NCI-H146 (cell line): ENCODE data around the gene PSEN1.

Experiments used
- DNase-seq: peaks from one replicate; lab custom pipeline; 2025; lab: John Stamatoyannopoulos, UW

PSEN1 gene

DNA sequence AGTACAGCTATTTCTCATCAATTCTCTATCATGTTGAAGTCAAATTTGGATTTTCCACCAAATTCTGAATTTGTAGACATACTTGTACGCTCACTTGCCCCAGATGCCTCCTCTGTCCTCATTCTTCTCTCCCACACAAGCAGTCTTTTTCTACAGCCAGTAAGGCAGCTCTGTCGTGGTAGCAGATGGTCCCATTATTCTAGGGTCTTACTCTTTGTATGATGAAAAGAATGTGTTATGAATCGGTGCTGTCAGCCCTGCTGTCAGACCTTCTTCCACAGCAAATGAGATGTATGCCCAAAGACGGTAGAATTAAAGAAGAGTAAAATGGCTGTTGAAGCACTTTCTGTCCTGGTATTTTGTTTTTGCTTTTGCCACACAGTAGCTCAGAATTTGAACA, 83.8 kb downstream of the PSEN1 start:
- no peak for DNase-seq

DNA sequence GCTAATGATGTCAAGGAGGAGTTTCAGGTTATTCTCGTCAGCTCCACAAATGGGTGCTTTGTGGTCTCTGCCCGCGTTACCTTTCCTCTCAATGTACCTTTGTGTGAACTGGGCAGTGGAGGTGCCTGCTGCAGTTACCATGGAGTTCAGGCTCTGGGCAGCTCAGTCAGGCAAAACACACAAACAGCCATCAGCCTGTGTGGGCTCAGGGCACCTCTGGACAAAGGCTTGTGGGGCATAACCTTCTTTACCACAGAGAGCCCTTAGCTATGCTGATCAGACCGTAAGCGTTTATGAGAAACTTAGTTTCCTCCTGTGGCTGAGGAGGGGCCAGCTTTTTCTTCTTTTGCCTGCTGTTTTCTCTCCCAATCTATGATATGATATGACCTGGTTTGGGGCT, 84.3 kb downstream of the PSEN1 start:
- DNase-seq = no peak

DNA sequence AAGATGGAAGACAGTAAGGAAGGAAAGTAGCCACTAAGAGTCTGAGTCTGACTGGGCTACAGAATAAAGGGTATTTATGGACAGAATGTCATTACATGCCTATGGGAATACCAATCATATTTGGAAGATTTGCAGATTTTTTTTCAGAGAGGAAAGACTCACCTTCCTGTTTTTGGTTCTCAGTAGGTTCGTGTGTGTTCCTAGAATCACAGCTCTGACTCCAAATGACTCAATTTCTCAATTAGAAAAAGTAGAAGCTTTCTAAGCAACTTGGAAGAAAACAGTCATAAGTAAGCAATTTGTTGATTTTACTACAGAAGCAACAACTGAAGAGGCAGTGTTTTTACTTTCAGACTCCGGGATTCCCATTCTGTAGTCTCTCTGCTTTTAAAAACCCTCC, 85.6 kb downstream of the PSEN1 start:
- no peak for DNase-seq

DNA sequence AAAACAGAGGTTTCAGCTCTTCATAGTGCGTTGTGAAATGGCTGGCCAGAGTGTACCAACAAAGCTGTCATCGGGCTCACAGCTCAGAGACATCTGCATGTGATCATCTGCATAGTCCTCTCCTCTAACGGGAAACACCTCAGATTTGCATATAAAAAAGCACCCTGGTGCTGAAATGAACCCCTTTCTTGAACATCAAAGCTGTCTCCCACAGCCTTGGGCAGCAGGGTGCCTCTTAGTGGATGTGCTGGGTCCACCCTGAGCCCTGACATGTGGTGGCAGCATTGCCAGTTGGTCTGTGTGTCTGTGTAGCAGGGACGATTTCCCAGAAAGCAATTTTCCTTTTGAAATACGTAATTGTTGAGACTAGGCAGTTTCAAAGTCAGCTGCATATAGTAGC, 86.7 kb downstream of the PSEN1 start:
- no peak for DNase-seq

DNA sequence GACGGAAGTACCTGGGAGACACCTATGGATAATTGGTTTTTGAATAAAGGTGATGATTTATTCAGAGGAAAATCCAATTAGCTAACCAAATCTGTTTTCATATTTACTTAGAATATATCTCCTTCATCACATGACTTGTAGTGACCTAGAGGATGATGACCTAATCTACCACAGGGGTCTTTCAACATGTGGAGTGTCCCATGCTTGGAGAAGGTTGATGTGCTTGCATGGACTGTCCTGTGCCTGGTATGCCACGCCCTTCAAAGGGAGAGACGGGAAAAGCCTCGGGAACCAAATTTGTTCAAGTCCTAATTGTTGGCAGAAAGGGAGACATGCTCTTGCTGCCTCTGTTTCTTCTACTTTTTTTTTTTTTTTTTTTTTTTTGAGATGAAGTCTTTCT, 89.2 kb downstream of the PSEN1 start:
- DNase-seq = no peak

DNA sequence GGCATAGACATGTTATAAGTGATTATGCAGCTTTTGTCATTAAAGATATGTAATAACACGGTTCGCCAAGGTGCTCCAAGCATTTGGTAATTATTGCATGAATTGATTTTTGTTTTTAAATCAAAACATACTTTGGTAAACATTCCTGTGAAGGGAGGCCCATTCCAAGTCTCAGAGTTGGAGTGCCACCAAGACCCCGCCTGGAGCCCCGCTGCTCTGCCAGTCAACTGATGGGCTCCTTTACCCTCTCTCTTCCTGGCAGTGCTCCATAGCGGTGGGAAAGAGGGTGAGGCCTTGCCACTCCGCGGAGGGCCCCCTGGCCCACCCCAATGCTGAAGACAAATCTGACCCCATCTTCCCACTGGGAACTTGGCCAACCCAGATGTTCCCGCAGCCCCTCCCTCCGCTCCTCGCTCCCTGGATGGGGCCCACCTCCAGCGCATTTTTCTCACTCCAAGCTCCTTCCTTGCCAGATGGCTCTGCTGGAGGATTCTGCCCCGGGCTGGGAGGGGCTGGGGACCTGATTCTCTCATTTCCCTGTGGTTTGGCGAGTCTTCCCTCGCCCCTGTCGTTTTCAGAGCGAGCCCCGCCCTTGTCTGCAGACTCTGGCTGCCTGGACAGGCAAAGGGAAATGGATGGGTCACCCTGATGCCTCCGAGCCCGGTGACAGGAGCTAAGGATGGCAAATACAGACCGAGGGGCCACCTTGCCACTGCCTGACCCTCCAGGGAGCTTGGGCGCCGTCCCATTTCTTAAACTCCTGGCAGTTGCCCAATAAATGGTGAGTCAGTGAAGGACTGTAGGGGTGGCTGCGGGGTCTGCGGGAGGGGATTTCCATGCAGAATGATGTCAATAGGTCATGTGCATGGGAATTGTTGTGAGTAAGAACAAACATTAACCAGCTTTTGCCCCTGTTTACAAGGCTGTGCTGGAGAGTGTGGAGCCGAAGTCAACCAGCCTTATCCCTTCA, 91.8 kb downstream of the PSEN1 start:
- DNase-seq = no peak

DNA sequence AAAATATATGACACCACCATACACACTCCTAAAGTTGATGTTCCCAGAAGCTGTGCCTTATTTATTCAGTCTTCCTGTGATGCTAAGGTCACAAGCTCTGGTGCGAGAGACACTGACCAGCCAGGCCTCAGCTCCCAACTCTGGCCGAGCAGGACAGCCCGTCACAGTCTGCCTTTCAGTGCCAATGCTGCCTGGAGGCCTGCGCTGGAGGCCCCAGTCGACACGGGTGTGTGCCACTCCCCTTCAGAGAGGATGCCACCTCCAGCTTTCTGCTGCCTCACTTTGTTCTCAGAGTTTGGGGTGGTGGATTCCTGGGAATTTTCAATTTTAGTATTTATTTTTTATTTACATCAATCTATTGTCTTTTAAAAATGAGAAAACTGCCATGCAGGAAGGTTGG, 93.7 kb downstream of the PSEN1 start:
- DNase-seq = no peak

DNA sequence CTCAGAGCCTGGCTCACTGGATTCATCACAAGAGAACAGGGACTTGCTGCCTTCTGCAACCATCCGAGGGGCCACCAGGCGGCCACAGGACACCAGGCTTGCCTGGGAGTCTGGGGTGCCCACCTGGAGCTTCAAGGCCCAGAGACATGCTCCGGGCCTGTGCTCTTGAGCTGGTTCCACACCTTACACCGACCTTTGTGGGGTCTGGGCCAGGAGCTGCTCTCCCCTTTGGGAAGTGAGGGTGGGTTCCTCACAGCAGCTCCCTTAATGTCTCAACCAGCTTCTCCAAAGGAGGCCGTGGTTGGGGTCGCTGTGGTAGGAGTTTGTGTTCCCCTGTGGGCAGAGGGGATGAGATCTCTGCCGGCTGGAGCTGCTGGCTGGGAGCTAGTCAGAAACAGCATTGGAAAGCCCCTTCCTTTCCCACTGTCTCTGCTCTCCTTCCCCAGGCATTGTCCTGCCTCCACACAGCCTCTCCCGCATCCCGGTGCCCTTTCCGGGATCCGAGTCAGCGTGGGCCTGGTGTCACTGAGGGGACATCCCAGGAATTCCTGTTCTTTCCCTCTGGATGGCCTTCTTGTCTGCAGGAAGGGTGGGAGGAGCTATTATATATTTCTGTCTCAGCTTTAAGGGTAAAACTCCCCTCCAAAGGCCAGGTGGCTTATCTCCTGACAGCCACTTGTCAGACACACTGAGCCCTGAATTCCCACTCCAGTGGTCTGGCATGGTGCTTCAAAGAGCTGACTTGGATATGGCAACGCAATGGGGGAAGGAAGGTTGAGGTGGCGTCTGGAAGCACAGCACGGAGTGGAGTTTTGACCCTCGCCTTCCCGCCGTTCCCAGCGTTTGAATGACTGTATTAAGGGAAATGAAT, 95.9 kb downstream of the PSEN1 start:
- DNase-seq = no peak

DNA sequence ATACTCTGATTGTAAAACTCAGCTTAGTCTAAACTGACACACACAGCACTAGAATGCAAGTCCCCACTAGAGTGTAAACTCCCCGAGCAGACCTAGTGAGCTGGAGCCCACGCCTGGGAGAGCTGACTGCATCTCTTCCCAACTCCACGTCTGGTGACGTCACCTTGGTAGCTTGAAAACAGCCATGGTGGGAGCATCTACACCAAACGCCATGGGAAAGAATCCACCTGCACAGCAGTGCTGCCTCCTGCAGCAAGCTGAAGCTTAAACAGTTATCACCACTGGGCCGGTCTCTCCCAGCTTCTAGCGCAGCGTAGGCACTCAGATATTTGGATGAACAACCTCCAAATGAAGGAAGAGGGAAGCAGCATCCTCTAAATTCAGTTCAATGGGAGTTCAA, 96.7 kb downstream of the PSEN1 start:
- DNase-seq = no peak

DNA sequence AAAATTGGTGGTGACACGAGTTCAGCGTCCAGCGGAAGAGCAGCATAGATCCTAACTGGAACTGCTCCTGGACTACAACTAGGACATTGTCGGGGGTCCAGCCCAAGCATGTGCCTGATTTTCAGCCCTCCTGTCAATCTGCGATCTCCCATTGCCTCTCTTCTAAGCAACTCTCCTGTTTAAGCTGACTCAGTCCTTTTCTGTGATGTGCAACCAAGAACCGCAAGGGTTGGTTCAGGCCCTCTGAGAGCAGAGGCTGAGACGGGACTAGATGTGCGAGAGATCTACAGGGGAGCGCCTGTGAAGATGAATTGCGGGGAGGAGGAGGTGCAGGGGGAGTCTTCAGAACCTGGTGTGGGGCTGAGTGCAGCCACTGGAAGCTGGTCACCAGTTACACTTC, 97.3 kb downstream of the PSEN1 start:
- DNase-seq = no peak

DNA sequence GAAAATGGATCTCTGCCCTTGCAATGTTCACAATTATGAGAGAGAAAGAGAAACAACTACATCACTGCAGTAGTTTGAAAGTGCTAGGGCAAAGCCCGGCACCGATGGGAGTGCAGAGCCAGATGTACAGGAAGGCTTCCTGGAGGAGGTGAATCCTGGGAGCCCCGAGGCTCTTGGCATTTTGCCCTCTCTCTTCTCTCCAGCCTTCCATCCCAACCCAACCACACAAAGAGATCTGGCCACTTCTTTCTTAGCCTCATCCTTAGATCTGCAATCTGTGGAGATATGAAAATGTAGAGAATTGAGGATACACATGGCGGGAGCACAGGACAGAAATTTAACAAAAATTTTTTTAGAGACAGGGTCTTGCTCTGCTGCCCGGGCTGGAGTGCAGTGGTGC, 97.7 kb downstream of the PSEN1 start:
- no peak for DNase-seq

DNA sequence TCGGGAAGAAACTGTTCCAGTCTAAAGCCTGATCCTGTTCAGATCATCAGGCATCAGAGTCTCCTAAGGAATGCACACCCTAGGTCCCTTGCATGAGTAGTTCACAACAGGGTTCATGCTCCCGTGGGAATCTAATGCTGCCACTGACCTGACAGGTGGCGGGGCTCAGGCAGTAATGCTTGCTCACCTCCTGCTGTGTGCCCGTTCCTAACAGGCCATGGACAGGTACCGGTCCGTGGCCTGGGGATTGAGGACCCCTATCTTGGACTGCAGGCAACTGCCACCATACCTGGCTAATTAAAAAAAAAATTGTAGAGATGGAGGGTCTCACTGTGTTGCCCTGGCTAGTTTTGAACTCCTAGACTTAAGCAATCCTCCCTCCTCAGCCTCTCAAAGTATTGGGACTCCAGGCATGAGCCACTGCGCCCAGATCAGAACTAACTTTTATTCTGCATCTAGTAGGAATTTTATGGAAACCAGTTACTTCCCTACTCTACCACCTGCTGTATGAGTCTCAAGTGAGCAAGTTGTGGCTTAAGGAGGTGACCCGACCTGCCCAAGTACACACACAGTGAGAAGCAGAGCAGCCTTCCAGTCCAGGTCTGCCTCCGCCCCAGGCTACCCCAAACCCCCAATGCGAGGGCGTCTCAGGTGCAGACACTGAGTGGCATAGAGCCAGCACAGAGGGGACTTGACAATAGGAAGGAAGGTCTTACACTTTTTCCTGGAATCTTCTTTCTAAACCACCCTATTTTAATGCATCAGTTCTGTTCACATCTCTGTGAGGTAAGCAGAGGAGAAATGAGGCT, 98.5 kb downstream of the PSEN1 start:
- DNase-seq = no peak

DNA sequence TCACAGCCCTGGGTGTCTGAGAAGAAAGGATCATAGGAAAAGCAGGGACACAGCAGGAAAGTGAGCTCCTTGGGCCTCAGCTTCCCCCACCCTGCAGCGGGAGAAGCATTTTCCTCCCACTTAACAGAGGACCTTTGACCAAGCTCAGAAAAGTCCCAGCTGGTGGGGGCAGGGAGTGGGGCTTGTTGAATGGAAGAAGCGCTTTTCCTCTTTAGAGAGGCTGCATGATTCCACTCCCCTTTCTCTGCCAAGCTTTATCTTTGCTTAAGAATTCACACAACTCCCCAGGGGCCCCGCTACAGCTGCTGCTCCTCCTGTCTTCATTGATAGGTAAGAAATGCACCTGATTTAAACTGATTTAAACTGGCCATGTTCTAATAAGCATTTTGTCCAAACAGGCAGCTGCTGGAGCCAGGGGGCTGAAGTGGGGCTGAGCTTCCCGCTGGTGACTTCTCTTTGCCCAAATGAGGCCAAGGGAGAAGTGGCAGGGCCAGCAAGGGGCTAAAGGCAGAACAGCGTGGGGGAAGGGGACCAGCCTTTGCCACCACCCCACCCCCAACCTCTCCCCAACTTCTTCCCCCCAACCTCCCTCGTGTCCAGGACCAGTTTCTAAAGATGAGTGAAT, 99.3 kb downstream of the PSEN1 start:
- no peak for DNase-seq

DNA sequence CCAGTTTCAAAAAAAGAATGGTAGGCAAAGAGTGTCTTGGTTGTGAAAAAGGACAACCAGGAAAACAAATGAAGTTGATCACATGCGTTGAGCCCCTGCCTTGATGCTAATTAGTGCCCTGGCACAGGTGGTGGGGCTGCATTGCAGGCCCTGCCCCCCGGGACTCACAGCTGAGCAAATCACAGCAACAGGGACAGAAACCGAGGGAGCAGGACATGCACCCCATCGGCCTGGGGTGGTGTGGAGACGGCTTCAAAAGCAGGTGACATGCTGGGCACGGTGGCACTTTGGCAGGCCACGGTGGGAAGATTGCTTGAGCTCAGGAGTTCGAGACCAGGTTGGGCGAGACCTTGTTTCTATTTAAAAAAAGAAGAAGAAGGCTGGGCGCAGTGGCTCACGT, 99.8 kb downstream of the PSEN1 start:
- no peak for DNase-seq

DNA sequence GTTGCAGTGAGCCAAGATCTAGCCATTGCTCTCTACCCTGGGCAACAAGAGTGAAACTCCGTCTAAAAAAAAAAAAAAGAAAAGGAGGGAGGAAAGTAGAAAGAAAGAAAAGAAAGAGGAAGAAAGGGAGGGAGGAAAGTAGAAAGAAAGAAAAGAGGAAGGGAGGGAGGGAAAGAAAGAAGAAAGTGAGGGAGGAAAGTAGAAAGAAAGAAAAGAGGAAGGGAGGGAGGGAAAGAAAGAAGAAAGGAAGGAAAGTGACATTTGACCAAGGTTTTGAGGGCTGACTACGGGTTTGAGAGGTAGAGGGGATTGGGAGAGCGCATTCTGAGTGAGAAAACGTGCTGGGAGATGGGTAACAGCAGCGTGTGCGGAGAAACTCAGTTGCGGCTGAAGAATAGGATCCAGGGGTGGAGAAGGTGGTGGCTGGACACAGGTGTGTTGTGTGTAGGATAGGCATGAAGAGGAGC, 100.5 kb downstream of the PSEN1 start:
- no peak for DNase-seq

DNA sequence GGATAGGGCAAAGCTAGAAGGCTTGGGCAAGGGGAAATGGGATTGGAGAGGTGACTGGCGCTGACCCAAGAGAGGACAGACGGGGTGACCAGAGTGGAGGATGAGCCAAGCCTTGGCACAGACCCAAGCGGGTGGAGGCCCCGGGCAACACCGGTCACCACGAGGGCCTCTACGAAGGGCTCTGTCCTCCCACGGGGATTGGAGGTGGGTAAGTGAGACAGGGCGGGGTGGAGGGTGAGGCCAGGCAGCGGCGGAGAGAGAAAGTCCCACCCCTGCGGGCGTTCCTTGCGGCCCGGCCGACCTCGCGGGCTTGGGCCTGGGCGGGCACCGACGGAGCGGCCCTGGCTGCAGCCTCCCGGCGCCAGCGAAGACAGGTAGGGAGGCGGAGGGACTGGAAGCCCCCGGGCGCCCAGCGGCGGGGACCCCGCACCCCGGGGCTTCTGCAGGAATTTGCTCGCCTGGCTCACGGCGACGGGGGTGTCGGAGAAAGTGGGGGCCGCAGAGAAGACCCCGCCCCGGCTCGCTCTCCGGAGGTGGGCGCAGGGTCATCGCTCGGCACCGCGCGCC, 101.0 kb downstream of the PSEN1 start, which contains the start of gene PAPLN:
TSS of gene PAPLN (plus strand) at position 288 of the 567 bp plus-strand sequence. CDS start 2,273 bp downstream, outside the sequence.
- DNase-seq = no peak

DNA sequence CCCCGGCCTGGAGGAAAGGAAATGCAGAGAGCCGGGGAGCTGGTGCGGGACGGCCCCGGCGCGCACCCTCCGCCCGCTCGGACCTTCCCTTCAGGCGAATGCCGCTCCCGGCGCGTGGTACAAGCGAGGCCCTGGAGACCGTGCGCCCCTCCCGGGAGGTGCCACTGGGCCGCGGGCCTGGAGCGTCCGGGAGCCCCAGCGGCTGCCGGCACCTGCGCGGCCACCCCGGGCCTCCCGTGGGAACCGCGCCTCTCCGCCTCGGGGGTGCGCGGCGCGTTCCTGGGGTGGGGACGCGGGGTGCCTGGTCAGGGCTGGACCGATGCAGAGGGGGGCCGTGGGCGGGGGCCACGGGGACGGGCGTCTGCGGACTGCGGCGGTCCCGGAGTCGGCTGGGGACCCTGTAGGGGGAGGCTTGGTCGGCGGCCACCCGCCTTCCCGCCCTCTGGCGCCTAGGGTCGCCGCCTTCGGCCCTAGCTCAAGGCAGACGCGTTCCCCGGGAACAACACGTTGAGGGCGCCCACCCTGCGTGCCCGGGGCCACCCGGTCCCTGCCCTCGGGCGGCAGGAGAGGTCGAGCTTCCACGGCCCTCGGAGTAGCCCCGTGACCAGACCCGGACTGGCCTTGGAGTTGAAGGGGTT, 101.6 kb downstream of the PSEN1 start:
- DNase-seq = no peak

DNA sequence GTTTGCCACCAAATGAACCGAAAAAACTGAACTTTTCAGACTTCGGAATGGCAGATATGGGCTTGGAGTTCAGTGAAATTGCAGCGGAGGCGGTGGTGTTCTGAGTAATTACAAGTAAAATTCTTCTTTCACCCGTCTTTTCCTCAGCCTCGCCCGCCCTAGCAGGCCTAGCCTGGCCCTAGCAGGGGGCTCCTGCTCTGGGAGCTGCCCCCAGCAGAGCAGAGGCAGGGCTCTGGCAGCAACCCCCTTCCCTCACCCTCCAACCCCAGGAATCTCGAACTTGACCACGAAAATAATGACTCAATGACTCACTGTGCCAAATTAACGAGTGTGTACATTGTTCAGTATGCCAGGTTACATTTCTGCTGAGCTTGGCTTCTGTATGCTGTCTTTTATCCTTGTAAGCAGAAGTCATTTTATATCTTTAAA, 102.1 kb downstream of the PSEN1 start:
- no peak for DNase-seq

DNA sequence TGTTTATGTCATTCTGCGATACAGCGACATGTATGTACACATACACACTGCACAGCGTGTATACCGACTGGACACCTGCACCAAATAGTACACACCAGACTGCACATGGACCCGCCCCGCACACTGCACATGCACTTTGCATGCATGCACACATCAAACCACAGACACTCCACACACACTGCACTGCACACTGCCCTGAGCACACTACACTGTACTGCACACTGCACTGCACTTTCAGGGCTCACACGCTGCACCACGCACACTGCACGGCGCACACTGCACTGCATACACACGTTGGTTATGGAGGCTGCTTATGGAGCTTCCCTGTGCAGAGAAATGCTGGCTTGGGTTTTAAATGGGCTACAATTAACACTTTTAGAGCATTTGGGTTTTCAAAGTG, 102.6 kb downstream of the PSEN1 start:
- no peak for DNase-seq

DNA sequence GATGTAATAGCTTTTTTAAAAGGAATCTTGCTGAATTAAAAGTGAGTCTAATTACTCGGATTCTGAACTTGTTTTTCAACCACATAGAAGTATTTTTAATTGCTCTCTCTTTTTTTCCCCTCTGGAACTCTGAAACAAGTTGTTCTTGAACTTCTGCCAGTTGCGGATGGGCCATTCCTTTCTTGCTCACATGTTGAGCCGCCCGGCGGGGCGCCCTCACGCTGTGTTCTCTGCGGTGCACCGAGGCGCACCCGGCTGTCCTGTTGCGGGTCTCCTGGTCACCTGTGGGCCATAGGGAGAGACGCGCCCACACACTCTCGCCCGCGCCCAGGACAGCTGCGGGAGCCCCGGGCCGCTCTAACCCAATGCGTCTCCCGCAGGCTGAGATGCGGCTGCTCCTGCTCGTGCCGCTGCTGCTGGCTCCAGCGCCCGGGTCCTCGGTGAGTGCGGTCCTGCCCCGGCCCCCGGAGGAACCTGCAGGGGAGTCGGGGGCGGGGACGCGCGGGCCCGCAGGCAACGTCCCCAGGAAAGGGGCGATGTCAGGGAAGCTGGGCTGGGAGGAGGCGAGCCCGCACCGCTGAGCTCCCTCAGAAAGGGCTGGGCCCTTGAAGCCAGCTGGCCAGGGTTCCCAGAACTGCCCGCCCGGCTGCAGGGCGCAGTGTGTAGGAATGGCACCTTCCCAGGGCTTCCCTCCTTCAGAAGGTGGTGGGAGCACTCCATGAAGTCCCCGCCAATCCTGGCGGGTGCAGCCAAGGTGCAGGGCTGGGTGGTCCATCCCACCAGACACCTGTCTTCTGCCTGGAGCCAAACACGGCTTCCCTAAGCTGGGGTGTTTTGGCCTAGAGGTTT, 103.3 kb downstream of the PSEN1 start:
- DNase-seq = no peak
